ENCODE measurements around the gene FMN1. TPM values are rescaled to one million over a fixed set of nuclear protein-coding genes. Genes with fewer than 3 reads are reported as not detected.

Gene FMN1
- polyA plus RNA-seq, 3 donors = 0.28 to 3.7 (median 0.34) TPM

DNA sequence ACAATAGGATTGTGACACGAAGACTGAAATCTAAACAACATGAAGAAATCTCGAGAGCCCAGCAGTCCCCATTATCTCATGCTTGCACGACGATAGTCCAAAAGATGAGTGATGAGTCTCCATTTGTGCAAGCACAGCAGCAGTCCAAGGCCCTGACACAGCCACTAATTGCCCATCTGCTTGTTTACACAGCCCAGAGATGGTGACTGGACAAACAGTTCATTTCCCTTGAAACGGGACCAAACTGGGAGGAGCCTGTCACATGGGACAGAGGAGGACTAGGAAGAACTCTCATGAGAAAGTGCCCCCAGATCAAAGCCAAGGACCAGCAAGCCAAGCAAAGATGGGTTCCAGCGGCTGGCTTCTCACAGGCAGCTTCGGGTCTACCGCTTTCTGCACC, 355.7 kb downstream of the FMN1 start:
- Histone ChIP-seq H3K4me3 (replicated peaks in 1 of 3; ENCODE audit: low read depth in 2 of 3, low read length in 3 of 3) (no peak overlapping the region), H3K36me3 (replicated peaks in 1 of 2; ENCODE audit: control insufficient read depth in 1 of 2, insufficient read depth in 2 of 2, low read length in 2 of 2) (peaks cover 0 to 7% of the 10 kb centered on the region in 2 donors), H3K27me3 (ENCODE audit: control insufficient read depth in 2 of 2, insufficient read depth in 2 of 2, low read length in 2 of 2) (no peaks in the 10 kb centered on the region), H3K9me3 (replicated peaks in 1 of 2; ENCODE audit: control insufficient read depth in 1 of 2, insufficient read depth in 1 of 2, low read length in 2 of 2) (no peaks in the 10 kb centered on the region), H4K20me1 (ENCODE audit: insufficient read depth, low read length) (no peaks in the 10 kb centered on the region), H3K79me2 (ENCODE audit: insufficient read depth, low read length) (no peaks in the 10 kb centered on the region), H3K27ac (ENCODE audit: low read depth in 1 of 2, low read length in 2 of 2) (no peak overlapping the region), H2AFZ (ENCODE audit: insufficient read depth, low read depth, low read length, poor library complexity, severe bottlenecking) (no peak overlapping the region), H3K4me2 (replicated peaks; ENCODE audit: extremely low read depth, low read length, poor library complexity, severe bottlenecking) (no peak overlapping the region), H3K4me1 (ENCODE audit: control insufficient read depth in 1 of 2, insufficient read depth in 2 of 2, low read length in 2 of 2) (peaks cover 5 to 7% of the 10 kb centered on the region in 2 donors), H3K9ac (ENCODE audit: insufficient read depth, low read length, poor library complexity, severe bottlenecking) (no peak overlapping the region)
- Mint-ChIP-seq H3K27me3 (ENCODE audit: low read depth in 3 of 3) (peaks cover 0 to 3% (median 0%) of the 10 kb centered on the region in 3 donors), H3K27ac (no peak overlapping the region), H3K4me1 (peaks cover 12% of the 10 kb centered on the region), H3K4me3 (no peak overlapping the region), H3K9me3 (peaks cover 0 to 2% (median 0%) of the 10 kb centered on the region in 7 donors), H3K36me3 (peaks cover 0 to 7% of the 10 kb centered on the region in 2 donors)
- DNase-seq = no peak
- WGBS (ENCODE audit: insufficient coverage) = 89% methylated on average over 8 of the region's 8 CpGs
- TF ChIP-seq, protein P1, sequence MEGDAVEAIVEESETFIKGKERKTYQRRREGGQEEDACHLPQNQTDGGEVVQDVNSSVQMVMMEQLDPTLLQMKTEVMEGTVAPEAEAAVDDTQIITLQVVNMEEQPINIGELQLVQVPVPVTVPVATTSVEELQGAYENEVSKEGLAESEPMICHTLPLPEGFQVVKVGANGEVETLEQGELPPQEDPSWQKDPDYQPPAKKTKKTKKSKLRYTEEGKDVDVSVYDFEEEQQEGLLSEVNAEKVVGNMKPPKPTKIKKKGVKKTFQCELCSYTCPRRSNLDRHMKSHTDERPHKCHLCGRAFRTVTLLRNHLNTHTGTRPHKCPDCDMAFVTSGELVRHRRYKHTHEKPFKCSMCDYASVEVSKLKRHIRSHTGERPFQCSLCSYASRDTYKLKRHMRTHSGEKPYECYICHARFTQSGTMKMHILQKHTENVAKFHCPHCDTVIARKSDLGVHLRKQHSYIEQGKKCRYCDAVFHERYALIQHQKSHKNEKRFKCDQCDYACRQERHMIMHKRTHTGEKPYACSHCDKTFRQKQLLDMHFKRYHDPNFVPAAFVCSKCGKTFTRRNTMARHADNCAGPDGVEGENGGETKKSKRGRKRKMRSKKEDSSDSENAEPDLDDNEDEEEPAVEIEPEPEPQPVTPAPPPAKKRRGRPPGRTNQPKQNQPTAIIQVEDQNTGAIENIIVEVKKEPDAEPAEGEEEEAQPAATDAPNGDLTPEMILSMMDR (IDR thresholded peaks at IDR 0.05) = no peak
- intact Hi-C loops (cut with micrococcal nuclease) = no loop called here

DNA sequence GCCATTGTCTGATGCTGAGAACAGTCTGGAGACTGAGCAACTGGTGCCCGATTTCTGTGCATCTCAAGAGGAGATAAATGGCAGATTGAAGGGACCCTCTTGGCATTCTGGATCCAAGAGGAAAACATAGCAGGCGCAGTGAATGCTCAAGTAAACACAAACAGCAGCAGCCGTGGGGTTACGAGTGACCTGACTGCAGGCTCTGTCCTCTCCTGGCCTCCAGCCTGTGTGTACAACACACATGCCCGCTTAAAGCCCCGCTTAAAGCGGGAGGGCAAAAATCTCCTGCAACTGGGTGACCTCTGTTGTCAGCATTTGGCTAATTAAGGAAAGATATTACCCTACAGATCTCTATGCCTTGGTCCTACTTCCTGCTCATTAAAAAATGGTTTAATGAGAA, 356.2 kb downstream of the FMN1 start:
- Histone ChIP-seq H4K20me1 (ENCODE audit: insufficient read depth, low read length) (no peaks in the 10 kb centered on the region), H3K4me3 (replicated peaks in 1 of 3; ENCODE audit: low read depth in 2 of 3, low read length in 3 of 3) (no peak overlapping the region), H3K4me2 (replicated peaks; ENCODE audit: extremely low read depth, low read length, poor library complexity, severe bottlenecking) (no peak overlapping the region), H3K9me3 (replicated peaks in 1 of 2; ENCODE audit: control insufficient read depth in 1 of 2, insufficient read depth in 1 of 2, low read length in 2 of 2) (no peaks in the 10 kb centered on the region), H3K79me2 (ENCODE audit: insufficient read depth, low read length) (no peaks in the 10 kb centered on the region), H3K27ac (ENCODE audit: low read depth in 1 of 2, low read length in 2 of 2) (no peak overlapping the region), H3K36me3 (replicated peaks in 1 of 2; ENCODE audit: control insufficient read depth in 1 of 2, insufficient read depth in 2 of 2, low read length in 2 of 2) (peaks cover 0 to 7% of the 10 kb centered on the region in 2 donors), H3K4me1 (ENCODE audit: control insufficient read depth in 1 of 2, insufficient read depth in 2 of 2, low read length in 2 of 2) (peaks cover 2 to 7% of the 10 kb centered on the region in 2 donors), H3K27me3 (ENCODE audit: control insufficient read depth in 2 of 2, insufficient read depth in 2 of 2, low read length in 2 of 2) (no peaks in the 10 kb centered on the region), H2AFZ (ENCODE audit: insufficient read depth, low read depth, low read length, poor library complexity, severe bottlenecking) (no peak overlapping the region), H3K9ac (ENCODE audit: insufficient read depth, low read length, poor library complexity, severe bottlenecking) (no peak overlapping the region)
- WGBS (ENCODE audit: insufficient coverage) = 97% methylated on average over 4 of the region's 7 CpGs
- peaks cover 0 to 3% (median 0%) of the 10 kb centered on the region in 3 donors for H3K27me3 Mint-ChIP-seq (ENCODE audit: low read depth in 3 of 3)
- peaks cover 0 to 7% of the 10 kb centered on the region in 2 donors for H3K36me3 Mint-ChIP-seq
- no peak overlapping the region for H3K27ac Mint-ChIP-seq
- peaks cover 8% of the 10 kb centered on the region for H3K4me1 Mint-ChIP-seq
- TF ChIP-seq, protein P1 (IDR thresholded peaks at IDR 0.05) = no peak
- H3K4me3 Mint-ChIP-seq = no peak overlapping the region
- H3K9me3 Mint-ChIP-seq = peaks cover 0 to 2% (median 0%) of the 10 kb centered on the region in 7 donors
- DNase-seq = no peak
- intact Hi-C loops (cut with micrococcal nuclease) = no loop called here
